Measurements from ENCODE around the gene ZNF697.

ZNF697 gene

GRCh38 chr1:119664067-119664466, 16.0 kb upstream of the ZNF697 start:
- Histone ChIP-seq H3K9ac (ENCODE audit: low read length) (no peak overlapping the region), H3K36me3 (ENCODE audit: control insufficient read depth in 1 of 2, insufficient read depth in 2 of 2, low read length in 2 of 2) (no peaks in the 10 kb centered on the region), H3K4me1 (ENCODE audit: control insufficient read depth in 1 of 2, insufficient read depth in 2 of 2, low read length in 2 of 2) (peaks cover 0 to 10% of the 10 kb centered on the region in 2 experiments), H3K4ac (ENCODE audit: low read depth, low read length) (no peak overlapping the region), H3K23ac (ENCODE audit: low read length) (no peak overlapping the region), H3K4me2 (ENCODE audit: low read length) (no peak overlapping the region), H2BK120ac (ENCODE audit: insufficient read depth, low read length, poor library complexity) (no peak overlapping the region), H3K14ac (ENCODE audit: low read length) (no peak overlapping the region), H2BK5ac (ENCODE audit: low read depth, low read length, poor library complexity) (no peak overlapping the region), H4K91ac (ENCODE audit: low read depth, low read length) (no peak overlapping the region), H2AFZ (ENCODE audit: insufficient read depth, low read length, poor library complexity) (no peak overlapping the region), H3K4me3 (ENCODE audit: low read depth, low read length) (no peak overlapping the region), H2AK5ac (ENCODE audit: low read length) (no peak overlapping the region), H4K12ac (ENCODE audit: low read depth, low read length) (no peak overlapping the region), H3K79me2 (ENCODE audit: control insufficient read depth, insufficient read depth, low read length, poor library complexity) (no peaks in the 10 kb centered on the region), H2BK12ac (ENCODE audit: low read length) (no peak overlapping the region), H3K79me1 (ENCODE audit: low read length) (peaks cover 6% of the 10 kb centered on the region), H3K18ac (ENCODE audit: low read length) (no peak overlapping the region), H3K27me3 (ENCODE audit: insufficient read depth, low read length) (no peaks in the 10 kb centered on the region), H3K9me3 (ENCODE audit: insufficient read depth, low read depth, low read length) (no peaks in the 10 kb centered on the region), H4K8ac (ENCODE audit: low read depth, low read length) (no peak overlapping the region), H3K27ac (ENCODE audit: low read depth, low read length) (no peak overlapping the region)
- no CpG with 5 or more reads among the region's 5 CpGs for WGBS (ENCODE audit: extremely low coverage, insufficient coverage, insufficient read length)
- DNase-seq, result no peak

- Histone ChIP-seq H3K27ac (ENCODE audit: low read depth, low read length) (no peak overlapping the region), H2BK120ac (ENCODE audit: insufficient read depth, low read length, poor library complexity) (no peak overlapping the region), H3K4me3 (ENCODE audit: low read depth, low read length) (no peak overlapping the region), H3K4me2 (ENCODE audit: low read length) (no peak overlapping the region), H2AFZ (ENCODE audit: insufficient read depth, low read length, poor library complexity) (no peak overlapping the region), H3K9ac (ENCODE audit: low read length) (no peak overlapping the region), H4K8ac (ENCODE audit: low read depth, low read length) (no peak overlapping the region), H2BK12ac (ENCODE audit: low read length) (no peak overlapping the region), H3K14ac (ENCODE audit: low read length) (no peak overlapping the region), H3K4me1 (ENCODE audit: control insufficient read depth in 1 of 2, insufficient read depth in 2 of 2, low read length in 2 of 2) (peaks cover 0 to 10% of the 10 kb centered on the region in 2 experiments), H3K79me1 (ENCODE audit: low read length) (peaks cover 6% of the 10 kb centered on the region), H2AK5ac (ENCODE audit: low read length) (no peak overlapping the region), H3K36me3 (ENCODE audit: control insufficient read depth in 1 of 2, insufficient read depth in 2 of 2, low read length in 2 of 2) (no peaks in the 10 kb centered on the region), H3K79me2 (ENCODE audit: control insufficient read depth, insufficient read depth, low read length, poor library complexity) (no peaks in the 10 kb centered on the region), H3K9me3 (ENCODE audit: insufficient read depth, low read depth, low read length) (no peaks in the 10 kb centered on the region), H4K12ac (ENCODE audit: low read depth, low read length) (no peak overlapping the region), H4K91ac (ENCODE audit: low read depth, low read length) (no peak overlapping the region), H2BK5ac (ENCODE audit: low read depth, low read length, poor library complexity) (no peak overlapping the region), H3K18ac (ENCODE audit: low read length) (no peak overlapping the region), H3K27me3 (ENCODE audit: insufficient read depth, low read length) (no peaks in the 10 kb centered on the region), H3K23ac (ENCODE audit: low read length) (no peak overlapping the region), H3K4ac (ENCODE audit: low read depth, low read length) (no peak overlapping the region)
- DNase-seq, result no peak
- no CpG with 5 or more reads among the region's 3 CpGs for WGBS (ENCODE audit: extremely low coverage, insufficient coverage, insufficient read length)
Measured at GRCh38 chr1:119662034-119662437, 14.0 kb upstream of the ZNF697 start.

GRCh38 chr1:119660253-119661083, 12.4 kb upstream of the ZNF697 start:
- peaks cover 0 to 10% of the 10 kb centered on the region in 2 experiments for H3K4me1 ChIP-seq (ENCODE audit: control insufficient read depth in 1 of 2, insufficient read depth in 2 of 2, low read length in 2 of 2)
- H3K9me3 ChIP-seq (ENCODE audit: insufficient read depth, low read depth, low read length), result no peaks in the 10 kb centered on the region
- no peaks in the 10 kb centered on the region for H3K36me3 ChIP-seq (ENCODE audit: control insufficient read depth in 1 of 2, insufficient read depth in 2 of 2, low read length in 2 of 2)
- no peak overlapping the region for H3K14ac ChIP-seq (ENCODE audit: low read length)
- H4K12ac ChIP-seq (ENCODE audit: low read depth, low read length), result no peak overlapping the region
- H2BK12ac ChIP-seq (ENCODE audit: low read length), result no peak overlapping the region
- no peaks in the 10 kb centered on the region for H3K27me3 ChIP-seq (ENCODE audit: insufficient read depth, low read length)
- H2BK5ac ChIP-seq (ENCODE audit: low read depth, low read length, poor library complexity), result no peak overlapping the region
- H2AFZ ChIP-seq (ENCODE audit: insufficient read depth, low read length, poor library complexity), result no peak overlapping the region
- no peak overlapping the region for H3K18ac ChIP-seq (ENCODE audit: low read length)
- H3K27ac ChIP-seq (ENCODE audit: low read depth, low read length), result peak overlapping the region; percentile 26
- no peaks in the 10 kb centered on the region for H3K79me2 ChIP-seq (ENCODE audit: control insufficient read depth, insufficient read depth, low read length, poor library complexity)
- H4K91ac ChIP-seq (ENCODE audit: low read depth, low read length), result no peak overlapping the region
- no peak overlapping the region for H2AK5ac ChIP-seq (ENCODE audit: low read length)
- no peak overlapping the region for H3K4me2 ChIP-seq (ENCODE audit: low read length)
- peaks cover 4% of the 10 kb centered on the region for H3K79me1 ChIP-seq (ENCODE audit: low read length)
- no peak overlapping the region for H3K4ac ChIP-seq (ENCODE audit: low read depth, low read length)
- H4K8ac ChIP-seq (ENCODE audit: low read depth, low read length), result no peak overlapping the region
- peak in 1 of 2 donors; percentile 26 for DNase-seq
- no peak overlapping the region for H3K9ac ChIP-seq (ENCODE audit: low read length)
- no CpG with 5 or more reads among the region's 5 CpGs for WGBS (ENCODE audit: extremely low coverage, insufficient coverage, insufficient read length)
- H3K4me3 ChIP-seq (ENCODE audit: low read depth, low read length), result no peak overlapping the region
- no peak overlapping the region for H2BK120ac ChIP-seq (ENCODE audit: insufficient read depth, low read length, poor library complexity)
- H3K23ac ChIP-seq (ENCODE audit: low read length), result no peak overlapping the region

GRCh38 chr1:119659628-119660027, 11.6 kb upstream of the ZNF697 start:
- Histone ChIP-seq H2BK5ac (ENCODE audit: low read depth, low read length, poor library complexity) (no peak overlapping the region), H3K9ac (ENCODE audit: low read length) (no peak overlapping the region), H3K4me2 (ENCODE audit: low read length) (no peak overlapping the region), H3K79me2 (ENCODE audit: control insufficient read depth, insufficient read depth, low read length, poor library complexity) (no peaks in the 10 kb centered on the region), H4K12ac (ENCODE audit: low read depth, low read length) (no peak overlapping the region), H2AFZ (ENCODE audit: insufficient read depth, low read length, poor library complexity) (no peak overlapping the region), H3K14ac (ENCODE audit: low read length) (no peak overlapping the region), H3K36me3 (ENCODE audit: control insufficient read depth in 1 of 2, insufficient read depth in 2 of 2, low read length in 2 of 2) (no peaks in the 10 kb centered on the region), H3K18ac (ENCODE audit: low read length) (no peak overlapping the region), H3K4ac (ENCODE audit: low read depth, low read length) (no peak overlapping the region), H2BK120ac (ENCODE audit: insufficient read depth, low read length, poor library complexity) (no peak overlapping the region), H4K8ac (ENCODE audit: low read depth, low read length) (no peak overlapping the region), H3K79me1 (ENCODE audit: low read length) (peaks cover 4% of the 10 kb centered on the region), H3K4me3 (ENCODE audit: low read depth, low read length) (no peak overlapping the region), H2AK5ac (ENCODE audit: low read length) (no peak overlapping the region), H4K91ac (ENCODE audit: low read depth, low read length) (no peak overlapping the region), H3K27me3 (ENCODE audit: insufficient read depth, low read length) (no peaks in the 10 kb centered on the region), H2BK12ac (ENCODE audit: low read length) (peak overlapping the region; percentile 70), H3K27ac (ENCODE audit: low read depth, low read length) (no peak overlapping the region), H3K23ac (ENCODE audit: low read length) (no peak overlapping the region), H3K9me3 (ENCODE audit: insufficient read depth, low read depth, low read length) (no peaks in the 10 kb centered on the region), H3K4me1 (ENCODE audit: control insufficient read depth in 1 of 2, insufficient read depth in 2 of 2, low read length in 2 of 2) (peaks cover 0 to 10% of the 10 kb centered on the region in 2 experiments)
- no peak for DNase-seq
- no CpG with 5 or more reads among the region's 3 CpGs for WGBS (ENCODE audit: extremely low coverage, insufficient coverage, insufficient read length)
